Hippocampal formation (tissue), 2 donors: ENCODE data around the gene SMNDC1.
"Not testable (repeated sequence)": the region's sequence is repeated elsewhere in the genome, so short reads cannot be mapped to it uniquely, and the experiment has no call there.

ENCODE experiments used
- DNase-seq, 2 donors: peaks; one replicate each; lab custom pipeline; 2025; lab: John Stamatoyannopoulos, UW

SMNDC1 gene

DNA sequence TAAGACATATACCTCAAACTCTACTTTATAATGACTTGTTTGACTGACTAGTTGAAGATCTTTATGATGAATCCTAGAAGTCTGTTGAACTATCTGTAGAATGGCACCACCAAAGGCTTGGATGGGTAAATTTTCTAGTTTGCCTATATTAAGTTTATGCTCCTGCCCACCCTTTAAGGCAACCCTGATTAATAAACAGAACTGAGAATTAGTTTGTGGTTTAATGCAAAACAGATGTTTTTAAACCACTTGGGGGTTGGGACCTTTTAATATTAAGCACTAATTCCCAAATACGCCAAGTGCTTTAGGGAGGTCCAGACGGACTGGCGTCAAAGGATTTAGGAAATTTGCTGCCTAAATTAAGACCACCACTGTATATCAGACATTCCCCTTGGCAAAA lies 20.5 kb downstream of the SMNDC1 start:
- DNase-seq: no peak

DNA sequence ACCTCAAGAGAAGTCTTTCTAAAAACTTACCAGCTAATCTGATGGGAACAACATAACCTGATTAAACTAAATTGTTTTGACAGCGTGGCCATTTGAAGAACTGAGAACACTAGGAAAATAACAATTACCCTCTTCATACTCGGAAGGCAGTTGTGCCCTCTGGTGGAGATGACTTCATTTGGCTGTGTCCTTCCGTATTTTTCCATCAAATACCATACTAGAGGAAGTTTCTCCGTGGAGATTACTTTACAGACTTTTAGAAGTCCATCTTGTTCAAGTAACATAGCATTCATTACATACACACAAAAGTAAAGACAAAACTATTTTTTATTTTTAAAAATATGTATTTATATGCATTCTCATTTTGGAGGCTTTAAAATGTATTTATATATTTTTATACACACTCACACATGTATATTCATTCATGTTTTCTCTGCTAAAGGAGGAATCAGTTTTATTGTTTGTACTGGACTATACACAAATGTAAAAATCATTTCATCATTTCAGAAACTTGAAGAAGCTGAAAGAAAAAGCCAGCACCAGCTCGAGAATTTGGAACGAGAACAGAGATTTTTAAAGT lies 25.2 kb downstream of the SMNDC1 start:
- DNase-seq: peak; percentile 63 to 95

DNA sequence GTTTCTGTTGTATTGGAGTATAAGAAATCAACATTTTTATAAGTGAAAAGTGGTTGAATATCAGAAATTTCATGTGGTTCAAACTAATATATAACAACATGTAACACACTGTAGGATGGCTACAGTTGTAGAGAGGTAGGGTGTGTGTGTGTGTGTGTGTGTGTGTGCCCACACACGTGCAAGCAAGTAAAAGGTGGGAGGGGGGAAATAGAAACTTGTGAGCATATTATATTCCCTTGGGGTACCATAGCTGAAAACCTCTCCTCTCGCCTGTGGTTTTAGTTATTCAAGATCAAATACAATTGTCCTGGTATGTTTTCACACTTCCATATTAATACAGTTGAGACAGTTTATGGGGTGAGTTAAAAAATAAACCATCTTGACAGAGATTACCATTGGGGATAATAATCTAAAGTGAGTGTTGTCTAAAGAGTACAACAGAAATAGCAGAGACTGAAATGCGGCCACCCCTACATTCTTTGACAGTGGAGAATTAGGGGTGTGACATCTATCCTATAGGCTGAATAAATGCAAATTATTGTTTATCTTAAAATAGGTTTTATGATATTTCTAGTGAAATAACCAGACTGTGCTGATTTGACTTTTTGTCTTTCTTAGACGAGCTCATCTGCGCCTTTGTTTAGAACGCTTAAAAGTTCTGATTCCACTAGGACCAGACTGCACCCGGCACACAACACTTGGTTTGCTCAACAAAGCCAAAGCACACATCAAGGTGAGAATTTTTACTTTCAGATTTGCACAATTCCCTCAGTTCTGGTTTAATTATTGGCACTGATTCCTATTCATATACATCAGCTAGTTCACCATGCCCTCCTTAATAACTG lies 25.9 kb downstream of the SMNDC1 start:
- no peak for DNase-seq

DNA sequence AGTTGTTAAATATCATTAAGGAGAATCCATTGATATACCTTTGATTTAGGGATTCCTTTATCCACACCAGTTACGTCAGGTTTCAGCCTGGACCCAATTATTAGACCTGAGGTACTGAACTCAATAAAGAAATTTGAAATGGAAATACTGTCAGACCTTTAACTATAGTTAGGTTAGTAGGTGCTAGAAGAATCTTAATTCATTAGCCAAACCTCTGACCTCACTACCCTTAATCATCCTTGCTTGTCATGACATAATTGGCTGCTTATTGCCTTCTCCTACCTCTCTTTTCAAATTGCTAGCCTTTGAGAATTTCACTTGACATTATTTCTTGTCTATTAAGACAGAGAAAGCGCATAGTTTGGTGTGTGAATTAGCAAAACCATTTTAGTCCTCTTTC lies 27.1 kb downstream of the SMNDC1 start:
- DNase-seq: no peak

DNA sequence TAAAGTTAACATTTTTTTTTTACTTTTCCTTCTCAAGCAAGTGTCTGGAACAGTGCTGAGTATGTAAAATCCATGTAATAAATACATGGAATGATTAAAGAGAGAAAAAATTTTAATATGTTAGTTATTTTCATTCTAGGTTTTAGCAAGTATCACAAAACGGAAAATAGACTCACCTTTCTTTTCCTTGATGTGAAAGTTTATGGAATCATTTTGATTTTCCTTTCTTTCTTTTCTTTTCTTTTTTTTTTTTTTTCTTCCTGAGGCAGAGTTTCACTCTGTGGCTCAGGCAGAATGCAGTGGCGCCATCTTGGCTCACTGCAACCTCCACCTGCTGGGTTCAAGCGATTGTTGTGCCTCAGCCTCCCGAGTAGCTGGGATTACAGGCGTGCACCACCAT lies 28.1 kb downstream of the SMNDC1 start:
- no peak for DNase-seq

DNA sequence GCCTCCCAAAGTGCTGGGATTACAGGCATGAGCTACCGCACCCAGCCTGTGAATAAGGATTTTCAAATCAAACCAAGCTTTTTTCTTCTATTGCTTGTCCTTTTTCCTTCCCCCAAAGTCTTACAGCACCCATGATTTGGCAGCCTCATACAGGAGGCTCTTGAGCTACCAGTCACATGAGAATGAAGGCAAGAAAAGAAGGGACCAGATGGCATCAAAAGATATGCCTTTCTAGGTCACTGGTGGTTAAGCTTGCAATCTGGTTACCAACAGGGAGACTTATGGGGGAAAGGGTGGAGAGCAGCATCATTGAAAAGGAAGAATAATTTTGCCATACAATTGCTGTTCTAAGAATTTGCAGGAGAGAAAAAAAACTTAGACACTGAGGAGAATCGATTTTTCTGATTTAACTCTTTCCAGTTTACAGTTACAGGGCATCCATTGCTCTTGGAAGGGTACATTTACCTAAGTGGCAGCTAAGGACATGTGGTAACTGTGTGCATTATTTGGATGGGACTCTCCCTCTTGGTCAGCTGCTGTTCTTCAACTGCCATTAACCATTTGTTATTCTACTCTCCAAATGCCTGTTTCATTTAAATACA lies 29.5 kb downstream of the SMNDC1 start:
- DNase-seq: no peak

DNA sequence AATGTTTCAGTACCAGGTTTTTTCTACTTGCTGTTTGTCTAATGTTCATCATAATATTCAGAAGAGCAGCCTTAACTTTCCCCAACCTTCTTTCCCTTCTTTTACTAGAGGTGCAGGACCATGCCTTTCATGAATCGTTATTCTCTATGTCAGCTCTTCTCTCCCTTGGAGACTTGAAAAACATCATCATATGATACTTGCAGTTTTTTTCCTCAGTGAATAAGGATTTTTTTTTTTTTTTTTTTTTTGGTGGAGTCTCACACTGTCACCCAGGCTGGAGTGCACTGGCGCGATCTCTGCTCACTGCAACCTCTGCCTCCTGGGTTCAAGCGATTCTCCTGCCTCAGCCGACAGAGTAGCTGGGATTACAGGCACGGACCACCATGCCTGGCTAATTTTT lies 30.1 kb downstream of the SMNDC1 start:
- DNase-seq: no peak

DNA sequence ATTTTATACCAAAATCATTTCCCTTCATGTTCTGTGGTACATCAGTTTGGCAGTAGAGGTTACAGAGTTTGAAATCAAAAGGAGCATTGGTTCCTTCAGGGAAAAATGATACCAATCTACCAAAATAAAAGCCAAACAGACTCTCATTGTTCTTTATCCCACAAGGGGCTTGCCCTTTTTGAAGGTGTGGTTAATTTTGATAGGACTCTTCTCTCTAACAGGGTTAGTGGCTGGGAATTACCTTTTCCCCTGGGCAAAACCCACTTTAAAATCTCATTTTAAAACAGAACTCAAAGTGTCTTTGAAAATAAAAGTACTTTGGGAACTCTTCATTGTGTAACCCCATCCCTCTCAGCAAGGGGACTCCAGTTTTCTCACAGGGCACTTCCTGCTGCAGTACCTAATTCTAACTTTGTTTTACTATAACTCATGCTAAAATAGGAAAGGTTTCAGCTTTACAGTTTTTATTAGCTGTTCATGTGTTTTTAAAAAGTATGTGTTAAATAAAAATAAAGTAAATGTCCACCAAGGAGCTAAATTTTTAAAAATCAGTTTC lies 30.6 kb downstream of the SMNDC1 start:
- no peak for DNase-seq

DNA sequence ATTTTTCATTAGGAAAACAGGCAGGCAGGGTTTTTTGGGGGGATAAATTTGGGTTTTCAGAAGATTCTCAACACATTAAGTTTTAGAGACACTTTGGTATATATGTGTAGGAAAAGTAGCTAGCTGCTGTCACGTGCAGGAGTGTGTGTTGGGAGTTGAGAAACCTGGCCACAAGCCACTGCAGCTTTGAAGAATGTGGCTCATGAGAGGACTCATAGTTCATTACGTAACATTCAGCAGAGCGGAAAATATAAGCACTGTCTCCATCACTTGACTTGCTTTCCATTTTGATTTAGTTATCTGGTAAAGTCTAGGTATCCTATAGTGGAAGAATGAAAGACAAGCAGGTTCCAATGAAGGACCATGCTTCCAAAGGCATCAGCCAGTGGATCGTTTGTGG lies 31.2 kb downstream of the SMNDC1 start:
- peak in 1 of 2 donors; percentile 10 for DNase-seq

DNA sequence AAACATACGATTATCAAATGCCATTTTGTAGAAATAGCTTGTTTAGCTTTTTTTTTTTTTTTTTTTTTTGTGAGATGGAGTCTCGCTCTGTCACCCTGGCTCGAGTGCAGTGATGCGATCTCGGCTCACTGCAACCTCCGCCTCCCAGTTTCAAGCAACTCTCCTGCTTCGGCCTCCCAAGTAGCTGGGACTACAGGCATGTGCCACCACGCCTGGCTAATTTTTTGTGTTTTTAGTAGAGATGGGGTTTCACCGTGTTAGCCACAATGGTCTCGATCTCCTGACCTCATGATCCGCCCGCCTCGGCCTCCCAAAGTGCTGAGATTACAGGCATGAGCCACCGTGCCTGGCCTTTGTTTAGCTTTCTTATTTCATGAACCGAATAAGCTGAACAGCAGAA lies 31.7 kb downstream of the SMNDC1 start:
- not testable (repeated sequence) for DNase-seq

DNA sequence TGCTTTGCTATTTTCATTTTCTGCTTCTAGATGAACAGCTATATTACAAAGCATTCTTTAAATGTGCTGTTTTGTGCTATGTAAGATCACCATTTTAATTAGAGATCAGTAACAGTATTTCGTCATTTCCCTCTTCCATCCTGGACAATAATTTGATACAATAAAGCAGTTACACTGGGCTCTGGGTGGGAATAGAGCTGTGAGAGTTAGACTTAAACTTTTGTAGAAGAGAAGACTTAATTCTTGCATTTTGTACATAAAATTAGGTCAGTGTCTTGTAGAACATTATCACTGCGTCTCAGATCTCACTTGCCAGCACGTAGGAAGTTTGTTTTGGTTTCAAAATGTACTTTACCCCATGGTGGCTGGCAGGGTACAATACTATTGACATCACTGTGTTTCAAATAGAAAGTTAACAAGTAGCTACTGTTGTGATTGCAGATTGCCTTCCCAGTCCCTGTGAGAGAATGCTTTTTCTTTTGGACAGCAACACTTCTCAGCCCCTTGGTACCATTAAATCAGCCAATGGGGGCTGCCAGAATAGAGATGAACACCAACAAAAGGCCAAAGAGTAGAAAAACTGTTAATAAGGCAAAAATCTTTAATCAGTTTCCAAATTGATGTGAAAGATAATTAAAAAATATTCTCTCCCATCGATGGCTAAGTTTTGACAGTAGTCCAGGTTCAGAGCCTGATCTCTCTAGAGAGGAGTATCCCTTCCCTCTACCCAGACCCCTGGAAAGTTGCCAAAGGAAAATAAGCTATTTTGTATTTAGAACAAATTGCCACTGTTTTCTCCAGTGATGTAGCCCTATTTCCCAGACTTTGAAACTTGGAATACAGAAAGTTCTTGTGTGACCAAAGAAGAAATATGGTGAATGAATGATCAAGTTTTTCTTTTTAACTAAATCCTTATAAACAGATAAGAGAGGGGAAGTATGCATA lies 35.1 kb downstream of the SMNDC1 start:
- DNase-seq: peak; percentile 40 to 94

DNA sequence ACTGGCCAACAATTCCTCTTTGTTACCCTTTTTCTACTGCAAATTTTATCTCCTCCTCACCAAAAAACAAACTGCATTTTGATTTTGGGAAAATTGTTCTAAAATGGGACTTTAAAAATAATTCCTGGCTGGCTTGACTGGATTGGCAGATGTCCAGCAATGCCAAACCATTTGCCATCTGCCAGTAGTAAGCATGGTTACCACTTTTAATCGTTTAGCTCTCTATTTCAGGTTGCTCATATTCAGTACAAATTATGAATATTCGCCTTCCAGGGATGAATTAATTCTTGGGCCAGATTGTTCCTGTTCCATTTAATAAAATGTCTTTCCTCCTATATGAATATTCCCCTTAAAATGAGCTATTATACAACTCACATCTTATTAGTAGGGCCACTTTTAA lies 35.7 kb downstream of the SMNDC1 start:
- DNase-seq: peak in 1 of 2 donors; percentile 66

DNA sequence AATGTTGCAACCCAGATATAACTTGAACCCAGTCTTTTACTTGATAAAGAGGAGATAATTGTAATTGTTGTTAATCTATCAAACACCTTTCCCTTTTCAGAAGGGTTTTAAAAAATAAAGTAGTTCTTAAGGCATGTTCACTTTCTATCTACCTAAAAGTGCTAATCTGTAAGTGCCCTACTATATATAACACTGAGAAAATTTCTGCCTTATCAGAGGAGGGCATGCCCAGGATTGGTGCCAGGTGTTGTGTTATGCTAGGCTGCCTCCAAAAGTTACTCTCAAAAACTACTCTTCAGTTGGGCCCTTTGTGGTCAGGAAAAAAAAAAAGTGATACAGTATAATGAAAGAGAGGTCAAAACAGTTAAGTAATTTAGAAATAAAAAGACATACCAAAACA lies 36.3 kb downstream of the SMNDC1 start:
- no peak for DNase-seq

DNA sequence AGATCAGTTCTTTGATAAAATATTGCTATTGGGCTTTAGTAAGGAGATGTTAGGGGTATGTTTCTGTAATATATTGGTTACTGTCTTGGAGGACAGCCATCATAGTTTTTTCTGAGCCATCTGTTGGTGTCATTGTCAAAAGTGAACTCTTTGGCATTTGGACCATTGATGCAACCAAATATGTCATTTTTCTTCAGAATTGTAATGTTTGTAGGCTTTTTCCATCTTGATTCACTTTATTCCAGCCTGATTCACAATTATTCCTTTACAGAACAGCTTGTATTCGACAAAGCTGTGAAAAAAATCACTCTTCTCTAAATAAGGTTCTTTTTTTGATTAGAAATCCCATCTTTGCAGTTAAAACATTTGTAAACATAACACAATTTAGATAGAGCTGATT lies 37.4 kb downstream of the SMNDC1 start:
- no peak for DNase-seq

DNA sequence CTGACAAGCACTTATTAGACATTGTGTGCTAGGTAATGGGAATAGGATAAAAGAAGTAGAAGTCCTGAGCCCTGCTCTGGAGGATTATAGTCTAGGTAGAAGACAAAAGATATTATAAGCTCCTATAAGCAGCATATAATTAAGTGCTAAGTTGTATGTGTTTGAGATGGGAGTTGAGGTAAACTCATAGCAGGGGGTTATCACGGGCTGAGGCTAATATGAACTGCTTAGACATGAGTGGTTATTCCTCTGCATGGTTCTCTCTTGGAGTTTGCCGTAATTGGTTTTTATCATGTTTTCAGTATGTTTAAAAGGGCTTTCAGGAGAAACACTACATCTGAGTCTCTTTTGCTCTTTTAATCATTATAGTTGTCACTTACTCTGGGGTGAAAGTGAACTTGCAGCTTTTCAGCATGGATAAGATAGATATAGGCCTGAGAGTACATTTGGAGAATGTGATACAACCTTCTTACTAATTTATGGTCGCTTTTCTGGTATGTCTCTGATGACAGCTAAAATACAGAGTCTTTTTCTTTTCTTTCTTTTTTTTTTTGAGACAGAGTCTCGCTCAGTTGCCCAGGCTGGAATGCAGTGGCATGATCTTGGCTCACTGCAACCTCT lies 39.0 kb downstream of the SMNDC1 start:
- DNase-seq: no peak

DNA sequence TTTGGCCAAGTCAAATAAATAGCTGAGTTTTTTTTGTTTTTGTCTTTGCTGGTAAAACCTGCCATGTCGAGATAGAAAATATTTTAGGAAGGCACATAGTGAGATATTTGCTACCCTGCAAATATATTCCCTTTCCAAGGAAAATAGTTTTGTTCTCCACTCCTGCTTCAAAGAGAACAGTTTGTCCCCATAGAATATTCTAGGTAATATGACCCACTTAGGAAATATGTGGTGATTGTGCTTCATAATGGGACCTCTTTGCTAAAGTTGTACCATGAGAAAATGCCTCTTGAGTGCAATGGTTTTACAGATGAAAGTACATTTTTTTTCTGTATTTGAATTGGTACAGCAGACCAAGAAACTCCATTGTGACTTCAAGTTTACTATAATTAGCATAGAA lies 41.6 kb downstream of the SMNDC1 start:
- no peak for DNase-seq

DNA sequence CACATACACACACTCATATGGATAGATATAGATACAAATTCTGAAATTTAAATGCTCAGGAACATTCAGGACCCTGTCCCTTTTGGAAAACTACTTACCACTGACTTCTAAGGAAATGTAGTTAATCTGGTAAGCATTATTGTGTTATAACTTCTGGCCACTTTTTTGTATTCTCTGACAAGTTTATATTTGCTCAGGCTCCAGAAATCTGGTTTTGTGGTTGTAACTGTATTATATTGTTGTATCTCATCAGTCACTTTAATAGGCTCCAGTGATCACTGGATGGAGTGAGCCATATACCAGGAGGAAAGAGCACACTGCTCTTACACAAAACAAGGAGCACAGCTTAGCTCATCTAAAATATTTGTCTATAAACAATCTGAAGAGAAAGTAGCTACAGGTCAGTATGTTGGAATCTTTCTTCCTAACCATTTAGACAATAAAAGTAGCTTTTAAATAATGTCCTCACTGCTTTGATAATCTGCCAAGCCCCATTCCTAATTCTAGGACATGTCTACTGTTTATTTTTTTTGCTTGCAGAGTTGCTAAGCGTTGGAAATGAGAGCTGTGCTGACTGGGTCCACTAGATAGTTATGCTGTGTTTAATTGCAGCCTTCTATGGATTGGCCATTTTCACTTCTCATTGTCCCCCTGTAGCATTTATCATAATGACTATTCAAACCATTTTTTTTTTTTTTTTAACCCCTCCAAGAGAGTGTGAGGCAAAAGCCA lies 43.8 kb downstream of the SMNDC1 start:
- DNase-seq: no peak

DNA sequence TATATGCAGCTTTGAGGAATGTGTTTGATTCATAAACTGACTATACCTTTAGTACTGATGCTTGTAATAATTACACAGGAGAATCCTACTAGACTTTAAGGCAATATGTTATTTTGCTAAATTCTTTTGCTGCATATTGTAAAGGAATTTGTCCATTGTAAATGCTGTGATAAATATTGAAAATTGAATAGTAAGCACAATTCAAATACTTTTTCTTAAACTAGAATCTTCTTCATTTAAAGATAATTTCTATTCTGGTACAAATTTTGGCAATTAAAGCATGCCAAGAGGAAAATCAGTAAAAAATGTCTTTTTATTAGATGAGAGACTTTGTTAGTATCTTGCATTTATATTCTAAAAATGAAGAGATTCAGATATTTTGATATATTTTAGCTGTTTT lies 45.4 kb downstream of the SMNDC1 start:
- no peak for DNase-seq

DNA sequence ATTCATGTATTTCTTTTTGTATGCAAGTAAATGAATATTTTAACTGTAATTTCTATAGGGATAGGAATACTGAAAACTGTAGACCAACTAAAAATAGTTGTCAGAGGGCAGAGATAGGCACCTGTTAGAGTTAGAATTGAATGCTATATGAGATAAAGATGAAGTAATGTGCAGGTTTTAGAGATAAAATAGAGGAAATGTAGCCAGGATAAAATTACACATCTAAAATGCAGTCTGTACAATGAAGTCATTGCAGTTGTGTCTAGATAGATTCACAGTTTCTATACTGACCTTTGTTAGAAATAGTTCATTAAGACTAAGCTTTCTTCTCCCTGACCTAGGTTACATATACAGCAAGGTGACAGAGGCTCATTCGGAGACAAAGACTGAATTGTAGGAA lies 46.2 kb downstream of the SMNDC1 start:
- no peak for DNase-seq

DNA sequence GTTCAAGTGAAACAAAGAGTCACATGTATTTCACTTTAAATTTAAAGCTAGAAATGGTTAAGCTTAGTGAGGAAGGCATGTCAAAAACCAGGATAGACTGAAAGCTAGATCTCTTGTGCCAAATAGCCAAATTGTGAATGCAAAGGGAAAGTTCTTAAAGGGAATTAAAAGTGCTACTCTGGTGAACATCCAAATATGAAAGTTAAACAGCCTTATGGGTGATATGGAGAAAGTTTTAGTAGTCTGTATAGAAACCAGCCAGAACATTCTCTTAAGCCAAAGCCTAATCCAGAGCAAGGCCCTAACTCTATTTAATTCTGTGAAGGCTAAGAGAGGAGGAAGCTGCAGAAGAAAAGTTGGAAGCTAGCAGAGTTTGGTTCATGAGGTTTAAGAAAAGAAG lies 50.3 kb downstream of the SMNDC1 start:
- no peak for DNase-seq

DNA sequence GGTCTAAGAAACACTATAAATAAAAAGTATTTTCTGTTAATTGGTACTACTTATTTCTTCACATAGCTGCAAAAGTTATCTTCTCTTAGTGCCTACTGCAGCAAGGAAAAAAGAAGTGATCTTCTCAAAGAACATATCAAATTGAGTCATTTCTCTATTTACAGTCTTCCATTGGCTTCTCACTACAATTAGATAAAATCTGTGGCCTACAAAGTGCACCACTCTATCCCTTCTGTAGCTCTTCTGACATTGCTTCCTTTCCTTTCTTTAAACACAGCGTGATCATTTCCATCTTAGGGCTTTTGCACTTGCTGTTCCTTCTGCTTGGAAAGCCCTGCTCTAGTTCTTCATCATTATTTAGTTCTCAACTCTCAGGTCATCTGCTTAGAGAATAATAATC lies 52.6 kb downstream of the SMNDC1 start:
- no peak for DNase-seq
